Neural progenitor cell (in vitro differentiated cells): Measurements from ENCODE around the gene TADA3. TPM values are rescaled to one million over a fixed set of nuclear protein-coding genes. Genes with fewer than 3 reads are reported as not detected.

ENCODE experiments used
- DNase-seq: peaks from one replicate; pipeline ENCODE4 v3.0.0-alpha.2; 2016; ENCODE audit warnings: low spot score
- H2AFZ ChIP-seq: fragments of 200-600 bp; sonication (generic); replicated peaks from 2 replicates; pipeline ENCODE4 v1.6.1; 2016; ENCODE audit warnings: antibody characterized with exemption
- H3F3A ChIP-seq: fragments of 200-600 bp; sonication (generic); 2 replicates; pipeline ENCODE4 v1.6.1; 2016; ENCODE audit warnings: antibody characterized with exemption, low read depth
- H3K27ac ChIP-seq: fragments of 200-600 bp; sonication (generic); 2 replicates; pipeline ENCODE4 v1.5.1; 2016; ENCODE audit warnings: mild to moderate bottlenecking
- H3K27me3 ChIP-seq: fragments of 200-600 bp; sonication (generic); 2 replicates; pipeline ENCODE4 v1.6.1; 2016; ENCODE audit warnings: mild to moderate bottlenecking, moderate library complexity
- H3K36me3 ChIP-seq: fragments of 200-600 bp; sonication (generic); 2 replicates; pipeline ENCODE4 v1.5.1; 2016
- H3K4me1 ChIP-seq: fragments of 200-600 bp; sonication (generic); 2 replicates; pipeline ENCODE4 v1.6.1; 2016; ENCODE audit warnings: mixed run types
- H3K4me2 ChIP-seq: fragments of 200-600 bp; sonication (generic); 2 replicates; pipeline ENCODE4 v1.6.1; 2016
- H3K4me3 ChIP-seq: fragments of 200-600 bp; sonication (generic); 2 replicates; pipeline ENCODE4 v1.5.1; 2016
- H3K79me2 ChIP-seq: fragments of 200-600 bp; sonication (generic); 2 replicates; pipeline ENCODE4 v1.6.1; 2016; ENCODE audit warnings: low read depth
- H3K9ac ChIP-seq: fragments of 200-600 bp; sonication (generic); 2 replicates; pipeline ENCODE4 v1.6.1; 2016
- H3K9me3 ChIP-seq: fragments of 200-600 bp; sonication (generic); 2 replicates; pipeline ENCODE4 v1.5.1; 2016; ENCODE audit warnings: low read depth
- H4K20me1 ChIP-seq: fragments of 200-600 bp; sonication (generic); 2 replicates; pipeline ENCODE4 v1.6.1; 2016; ENCODE audit warnings: low read depth
- H3K27ac Mint-ChIP-seq: 3 replicates; pipeline ENCODE4 v1.8.0; 2021; ENCODE audit warnings: mixed read lengths
- H3K27me3 Mint-ChIP-seq: 2 replicates; pipeline ENCODE4 v1.8.0; 2022; ENCODE audit warnings: low read depth, mild to moderate bottlenecking, inconsistent platforms, moderate library complexity, mixed read lengths; ENCODE audit not compliant: insufficient read depth
- H3K36me3 Mint-ChIP-seq: 3 replicates; pipeline ENCODE4 v1.8.0; 2021; ENCODE audit warnings: mixed read lengths
- H3K4me1 Mint-ChIP-seq: 3 replicates; pipeline ENCODE4 v1.8.0; 2021; ENCODE audit warnings: mixed read lengths
- H3K4me3 Mint-ChIP-seq: 3 replicates; pipeline ENCODE4 v1.8.0; 2021; ENCODE audit warnings: mild to moderate bottlenecking, moderate library complexity, mixed read lengths
- H3K9me3 Mint-ChIP-seq: 3 replicates; pipeline ENCODE4 v1.8.0; 2020; ENCODE audit warnings: mixed read lengths
- CTCF ChIP-seq: fragments of 200-600 bp; sonication (generic); IDR thresholded peaks from 2 replicates; pipeline ENCODE4 v1.5.1; 2017; ENCODE audit warnings: antibody characterized with exemption, mild to moderate bottlenecking
- EZH2 ChIP-seq: fragments of 200-600 bp; sonication (generic); IDR thresholded peaks from 2 replicates; pipeline ENCODE4 v1.6.1; 2017; ENCODE audit warnings: antibody characterized with exemption, mild to moderate bottlenecking, moderate library complexity
- EZH2phosphoT487 ChIP-seq: fragments of 200-600 bp; sonication (generic); IDR thresholded peaks from 2 replicates; pipeline ENCODE4 v1.6.1; 2017; ENCODE audit warnings: antibody characterized with exemption
- total RNA-seq: library from RNA; depleted of rRNA; stranded (reverse); fragments of >200 nt; gene quantifications from 2 replicates; pipeline ENCODE4 v1.2.3, GENCODE V29; 2015; ENCODE audit warnings: low replicate concordance

Gene TADA3
- total RNA-seq, 1 donor from 2014 or later, result 50.8 TPM

GRCh38 chr3:9750556-9751411 is 41.5 kb downstream of the TADA3 start:
- H3K36me3 ChIP-seq, result no peaks in the 10 kb centered on the region
- peak overlapping the region; percentile 96 for H3K4me3 Mint-ChIP-seq
- peak overlapping the region; percentile 88 for H2AFZ ChIP-seq
- H3K36me3 Mint-ChIP-seq, result peaks cover 31% of the 10 kb centered on the region
- no peaks in the 10 kb centered on the region for H3K9me3 ChIP-seq
- peak overlapping the region; percentile 90 for H3K27ac Mint-ChIP-seq
- peak overlapping the region; percentile 82 for H3K4me2 ChIP-seq
- no peaks in the 10 kb centered on the region for H3K9me3 Mint-ChIP-seq
- DNase-seq, result no peak
- H3K9ac ChIP-seq, result peak overlapping the region; percentile 18
- peaks cover 3% of the 10 kb centered on the region for H4K20me1 ChIP-seq
- H3K79me2 ChIP-seq, result peaks cover 16% of the 10 kb centered on the region
- H3K4me3 ChIP-seq, result peak overlapping the region; percentile 64
- peaks cover 4% of the 10 kb centered on the region for H3K4me1 ChIP-seq
- peaks cover 2% of the 10 kb centered on the region for H3K27me3 Mint-ChIP-seq
- H3F3A ChIP-seq, result peaks cover 27% of the 10 kb centered on the region
- no peaks in the 10 kb centered on the region for H3K27me3 ChIP-seq
- H3K4me1 Mint-ChIP-seq, result peaks cover 18% of the 10 kb centered on the region
- H3K27ac ChIP-seq, result no peak overlapping the region
- TF ChIP-seq EZH2phosphoT487, result no peak
- no peak for TF ChIP-seq CTCF
- no peak for TF ChIP-seq EZH2

GRCh38 chr3:9749645-9750555 is 42.4 kb downstream of the TADA3 start, which contains the start of gene OGG1:
TSS of gene OGG1 (plus strand) at chr3:9749952. CDS start at chr3:9750287, 335 bp downstream.
- Histone ChIP-seq H3K27ac (peak within 1 kb of the TSS; percentile 93), H3F3A (peaks cover 27% of the 10 kb centered on the region), H3K79me2 (peaks cover 16% of the 10 kb centered on the region), H3K4me3 (peak within 1 kb of the TSS; percentile 64), H3K4me2 (peak within 1 kb of the TSS; percentile 82), H3K27me3 (no peaks in the 10 kb centered on the region), H3K36me3 (no peaks in the 10 kb centered on the region), H3K9ac (peak within 1 kb of the TSS; percentile 54), H4K20me1 (peaks cover 3% of the 10 kb centered on the region), H3K9me3 (no peaks in the 10 kb centered on the region), H2AFZ (peak within 1 kb of the TSS; percentile 88), H3K4me1 (peaks cover 4% of the 10 kb centered on the region)
- Mint-ChIP-seq H3K4me1 (peaks cover 18% of the 10 kb centered on the region), H3K27me3 (peaks cover 2% of the 10 kb centered on the region), H3K4me3 (peak within 1 kb of the TSS; percentile 96), H3K36me3 (peaks cover 32% of the 10 kb centered on the region), H3K27ac (peak within 1 kb of the TSS; percentile 90), H3K9me3 (no peaks in the 10 kb centered on the region)
- TF ChIP-seq CTCF (peak; percentile 3), EZH2phosphoT487 (no peak), EZH2 (no peak)
- peak; percentile 98 for DNase-seq

- peaks cover 2% of the 10 kb centered on the region for H3K27me3 Mint-ChIP-seq
- no peaks in the 10 kb centered on the region for H3K36me3 ChIP-seq
- H3K9ac ChIP-seq, result peak overlapping the region; percentile 54
- H3K4me2 ChIP-seq, result peak overlapping the region; percentile 82
- H3K27ac ChIP-seq, result peak overlapping the region; percentile 93
- no peaks in the 10 kb centered on the region for H4K20me1 ChIP-seq
- H3K79me2 ChIP-seq, result peaks cover 16% of the 10 kb centered on the region
- H3K4me1 Mint-ChIP-seq, result peaks cover 18% of the 10 kb centered on the region
- peak overlapping the region; percentile 96 for H3K4me3 Mint-ChIP-seq
- peaks cover 4% of the 10 kb centered on the region for H3K4me1 ChIP-seq
- no peaks in the 10 kb centered on the region for H3K9me3 ChIP-seq
- no peaks in the 10 kb centered on the region for H3K27me3 ChIP-seq
- peaks cover 27% of the 10 kb centered on the region for H3F3A ChIP-seq
- DNase-seq, result no peak
- H3K9me3 Mint-ChIP-seq, result no peaks in the 10 kb centered on the region
- TF ChIP-seq EZH2, result no peak
- no peak for TF ChIP-seq EZH2phosphoT487
- TF ChIP-seq CTCF, result no peak
- peaks cover 34% of the 10 kb centered on the region for H3K36me3 Mint-ChIP-seq
- H2AFZ ChIP-seq, result peak overlapping the region; percentile 87
- peak overlapping the region; percentile 90 for H3K27ac Mint-ChIP-seq
- peak overlapping the region; percentile 64 for H3K4me3 ChIP-seq
Measured at GRCh38 chr3:9749296-9749644, 43.0 kb downstream of the TADA3 start.
